Epithelial cell of esophagus (primary cell): ENCODE data around the gene SFSWAP.

Source experiments
- DNase-seq: peaks from one replicate; pipeline ENCODE4 v3.0.0; 2010; ENCODE audit warnings: low read depth
- H3K4me3 ChIP-seq: 2 replicates; pipeline ENCODE4 v1.5.1; 2011; ENCODE audit warnings: mild to moderate bottlenecking, low read length, control low read depth
- CTCF ChIP-seq: IDR thresholded peaks from 2 replicates; pipeline ENCODE4 v1.5.1; 2011; ENCODE audit warnings: low read depth, mild to moderate bottlenecking, low read length, control low read depth, inconsistent platforms; ENCODE audit not compliant: insufficient read depth; ENCODE audit errors: missing control alignments

Gene SFSWAP

GRCh38 chr12:131757111-131757510 is 46.2 kb downstream of the SFSWAP start:
- H3K4me3 ChIP-seq: no peak overlapping the region
- no peak for TF ChIP-seq CTCF
- no peak for DNase-seq

GRCh38 chr12:131758016-131758739 is 47.3 kb downstream of the SFSWAP start:
- no peak for TF ChIP-seq CTCF

DNA sequence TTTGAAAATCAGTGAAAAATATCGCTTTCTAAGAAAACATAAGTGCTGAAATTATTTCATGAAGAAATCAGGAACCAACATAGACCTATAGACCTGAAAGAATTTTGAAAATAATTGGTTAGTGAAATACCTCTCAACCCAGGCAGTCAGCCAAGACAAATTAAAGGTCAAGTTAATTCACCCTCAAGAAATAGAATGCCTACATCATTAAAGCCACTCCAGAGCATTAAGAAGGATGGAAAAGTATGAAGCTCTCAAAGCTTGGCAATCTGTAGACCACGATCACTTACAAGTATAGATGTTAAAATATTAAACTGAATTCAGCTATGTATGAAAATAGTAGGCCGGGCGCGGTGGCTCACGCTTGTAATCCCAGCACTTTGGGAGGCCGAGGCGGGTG is 48.3 kb downstream of the SFSWAP start:
- no peak for DNase-seq
- no peak for TF ChIP-seq CTCF
- H3K4me3 ChIP-seq: no peak overlapping the region

More at GRCh38 chr12:131758016-131758739, 47.3 kb downstream of the SFSWAP start:
- H3K4me3 ChIP-seq: no peak overlapping the region
- no peak for DNase-seq

DNA sequence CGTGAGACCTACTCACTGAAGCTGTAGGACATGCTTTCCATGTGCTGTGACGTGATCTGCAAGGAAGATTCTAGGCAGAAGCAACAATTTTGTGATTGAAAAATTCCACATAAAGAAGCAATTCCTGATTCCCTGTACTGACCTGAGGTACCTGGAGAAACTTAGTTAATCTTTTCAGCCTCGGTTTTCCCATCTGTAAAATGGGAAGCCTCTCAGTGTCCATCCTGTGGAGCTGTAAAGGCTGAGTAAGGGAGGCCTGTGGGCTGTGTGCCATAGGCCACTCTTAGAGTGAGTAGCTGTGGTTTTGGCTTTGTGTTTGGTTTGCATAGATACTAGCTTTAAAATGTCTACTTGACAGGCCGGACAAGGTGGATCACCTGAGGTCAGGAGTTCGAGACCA is 50.7 kb downstream of the SFSWAP start:
- TF ChIP-seq CTCF: no peak
- H3K4me3 ChIP-seq: no peak overlapping the region
- DNase-seq: no peak

DNA sequence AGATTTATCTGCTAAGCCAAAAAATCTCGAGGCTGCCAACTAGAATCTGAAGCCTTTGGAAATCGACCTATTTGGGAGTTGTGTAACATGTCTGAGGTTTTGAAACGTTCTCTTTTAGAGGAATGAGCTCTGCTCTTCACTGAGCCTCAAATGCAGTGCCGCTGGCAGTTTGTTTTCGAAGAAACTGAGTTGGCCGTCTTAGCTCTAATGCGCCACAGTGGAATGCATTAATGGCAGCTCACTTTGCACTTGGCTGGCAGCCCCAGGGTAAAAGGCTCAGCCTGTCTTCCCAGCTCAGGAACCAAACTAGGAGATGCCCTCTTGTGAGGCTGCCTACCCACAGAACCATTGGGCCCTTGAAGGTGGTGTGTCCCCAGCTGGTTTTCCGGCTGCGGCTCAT is 53.8 kb downstream of the SFSWAP start:
- no peak for TF ChIP-seq CTCF
- no peak overlapping the region for H3K4me3 ChIP-seq
- no peak for DNase-seq

- TF ChIP-seq CTCF: no peak
- no peak for DNase-seq
- no peak overlapping the region for H3K4me3 ChIP-seq
Measured at GRCh38 chr12:131765961-131766360, 55.1 kb downstream of the SFSWAP start.

GRCh38 chr12:131766382-131767107 is 55.7 kb downstream of the SFSWAP start:
- TF ChIP-seq CTCF: no peak
- no peak overlapping the region for H3K4me3 ChIP-seq
- no peak for DNase-seq
